ENCODE measurements around the gene POU2F1.
"Not testable (repeated sequence)": the region's sequence is repeated elsewhere in the genome, so short reads cannot be mapped to it uniquely, and the experiment has no call there.

The POU2F1 gene

DNA sequence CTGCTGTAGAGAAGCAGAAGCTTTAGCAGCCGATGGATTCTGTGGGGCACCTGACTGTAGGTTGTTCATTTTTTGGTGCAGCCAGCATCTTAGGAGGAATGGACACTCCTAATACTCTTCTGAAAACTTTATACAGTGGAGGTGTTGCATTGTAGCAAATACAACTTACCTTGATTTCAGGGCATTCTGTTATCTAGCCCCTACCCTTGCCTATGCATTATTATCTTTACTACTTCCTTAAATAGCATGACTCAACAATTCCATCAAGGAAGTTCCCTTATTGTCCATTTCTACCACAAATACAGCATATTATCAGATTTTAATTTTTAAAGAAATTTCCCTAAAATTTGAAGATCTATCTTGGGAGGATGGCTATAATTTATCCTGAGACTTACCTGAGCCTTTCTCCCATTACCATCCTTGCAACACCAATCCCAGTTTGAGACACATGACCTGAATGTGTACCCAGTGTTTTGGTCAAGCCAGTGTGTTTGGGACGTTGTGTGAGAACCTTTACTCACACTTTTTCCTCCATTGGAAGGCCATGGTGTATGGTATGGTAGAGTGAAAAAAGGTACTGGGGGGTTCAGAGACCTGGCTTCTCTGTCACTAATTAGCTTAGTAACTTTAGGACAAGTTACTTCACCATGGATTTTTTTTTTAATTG is 9.2 kb downstream of the POU2F1 start:
- H3K27ac ChIP-seq = no peak overlapping the region
- H3K4me2 ChIP-seq = no peak overlapping the region
- no peaks in the 10 kb centered on the region for H3K36me3 ChIP-seq
- H3K4me1 ChIP-seq = peaks cover 19% of the 10 kb centered on the region
- H4K20me1 ChIP-seq = peaks cover 32% of the 10 kb centered on the region; the same call in 1 of the 2 replicates
- H3K9ac ChIP-seq = no peak overlapping the region
- H3K9me3 ChIP-seq = no peaks in the 10 kb centered on the region
- no peak overlapping the region for H3K4me3 ChIP-seq
- TF ChIP-seq Cebpa-rat (IDR thresholded peaks at IDR 0.05) = no peak
- H3K27me3 ChIP-seq = no peaks in the 10 kb centered on the region

DNA sequence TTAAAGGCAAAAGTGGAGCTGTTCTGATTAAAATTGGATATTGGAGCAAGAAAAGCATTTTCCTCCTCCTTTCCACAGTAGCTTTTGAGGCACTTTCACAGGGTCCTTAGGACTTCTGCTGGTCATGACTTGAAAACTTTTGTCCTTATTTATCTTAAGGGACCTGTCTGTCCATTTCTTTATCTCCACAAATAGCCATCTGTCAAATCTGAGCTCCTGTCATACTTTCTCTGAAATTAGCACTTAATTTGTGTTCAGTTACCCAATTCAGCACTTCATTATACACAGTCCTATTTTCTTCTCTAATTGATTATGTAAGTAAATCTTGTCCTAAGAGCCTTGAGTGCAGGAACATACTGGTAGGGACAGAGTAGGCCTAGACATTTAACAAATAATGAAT is 9.8 kb downstream of the POU2F1 start:
- Histone ChIP-seq H3K4me2 (no peak overlapping the region), H3K4me1 (peaks cover 25% of the 10 kb centered on the region), H3K9ac (no peak overlapping the region), H3K36me3 (no peaks in the 10 kb centered on the region), H3K4me3 (no peak overlapping the region), H4K20me1 (peaks cover 31% of the 10 kb centered on the region; the same call in 1 of the 2 replicates), H3K27ac (no peak overlapping the region), H3K27me3 (no peaks in the 10 kb centered on the region), H3K9me3 (no peaks in the 10 kb centered on the region)
- TF ChIP-seq Cebpa-rat (IDR thresholded peaks at IDR 0.05) = no peak

DNA sequence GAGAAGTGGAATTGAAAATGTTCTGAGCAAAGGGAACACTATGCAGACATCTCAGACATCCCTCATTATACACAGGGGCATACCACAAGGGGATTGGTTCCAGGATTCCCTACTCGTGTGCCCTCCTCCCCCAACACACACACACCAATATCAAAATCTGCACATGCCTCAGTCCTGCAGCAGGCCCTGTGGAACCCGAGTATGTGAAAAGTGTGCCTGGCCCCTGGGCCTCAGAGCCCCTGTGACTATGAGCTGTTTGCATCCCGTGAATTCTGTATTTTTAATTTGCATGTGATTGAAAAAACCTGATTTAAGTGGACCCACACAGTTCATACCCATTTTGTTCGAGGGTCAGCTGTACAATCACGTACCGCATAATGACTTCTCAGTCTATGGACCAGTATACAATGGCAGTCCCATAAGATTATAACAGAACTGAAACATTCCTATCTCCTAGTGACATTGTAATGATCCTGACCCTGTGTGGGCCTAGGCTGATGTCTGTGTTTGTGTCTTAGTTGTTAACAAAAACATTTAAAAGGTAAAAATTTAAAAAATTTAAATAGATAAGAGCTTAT is 11.3 kb downstream of the POU2F1 start:
- Histone ChIP-seq H4K20me1 (peaks cover 36% of the 10 kb centered on the region; the same call in 1 of the 2 replicates), H3K4me2 (no peak overlapping the region), H3K27me3 (no peaks in the 10 kb centered on the region), H3K9ac (no peak overlapping the region), H3K4me3 (no peak overlapping the region), H3K4me1 (peaks cover 27% of the 10 kb centered on the region), H3K27ac (no peak overlapping the region), H3K36me3 (no peaks in the 10 kb centered on the region), H3K9me3 (no peaks in the 10 kb centered on the region)
- no peak for TF ChIP-seq Cebpa-rat (IDR thresholded peaks at IDR 0.05)

DNA sequence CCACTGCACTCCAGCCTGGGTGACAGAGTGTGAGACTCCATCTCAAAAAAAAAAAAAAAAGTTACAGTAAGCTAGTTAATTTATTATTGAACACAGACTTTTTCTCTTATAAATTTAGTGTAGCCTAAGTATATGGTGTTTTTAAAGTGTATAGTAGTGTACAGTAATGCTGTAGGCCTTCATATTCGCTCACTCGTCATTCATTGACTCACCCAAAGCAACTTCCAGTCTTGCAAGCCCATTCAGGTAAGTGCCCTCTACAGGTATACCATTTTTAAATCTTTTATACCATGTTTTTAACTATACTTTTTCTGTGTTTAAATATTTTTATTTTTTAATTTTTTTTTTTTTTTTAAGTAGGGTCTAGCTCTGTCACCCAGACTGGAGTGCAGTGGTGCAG is 12.1 kb downstream of the POU2F1 start:
- no peak for TF ChIP-seq Cebpa-rat (IDR thresholded peaks at IDR 0.05)
- Histone ChIP-seq H3K27me3 (no peaks in the 10 kb centered on the region), H3K27ac (no peak overlapping the region), H3K9ac (no peak overlapping the region), H3K9me3 (no peaks in the 10 kb centered on the region; the same call in 1 of the 2 replicates), H3K4me3 (no peak overlapping the region), H3K36me3 (no peaks in the 10 kb centered on the region), H3K4me1 (peaks cover 27% of the 10 kb centered on the region), H4K20me1 (peaks cover 36% of the 10 kb centered on the region; the same call in 1 of the 2 replicates), H3K4me2 (no peak overlapping the region)

DNA sequence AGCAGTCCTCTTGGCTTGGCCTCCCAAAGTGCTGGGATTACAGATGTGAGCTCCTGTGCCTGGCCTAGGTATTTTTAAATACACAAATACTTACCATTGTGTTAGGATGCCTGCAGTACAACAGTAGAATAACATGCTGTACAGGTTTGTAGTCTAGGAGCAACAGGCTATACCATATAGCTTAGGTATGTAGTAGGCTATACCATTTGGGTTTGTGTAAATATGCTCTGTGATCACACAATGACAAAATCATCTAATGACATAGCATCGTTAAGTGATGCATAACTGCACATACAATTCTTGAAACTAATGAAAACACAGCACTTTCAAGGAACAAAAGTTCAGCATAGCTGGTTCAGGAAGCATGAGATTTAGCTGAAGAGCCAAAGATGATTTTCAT is 12.7 kb downstream of the POU2F1 start:
- no peak overlapping the region for H3K4me3 ChIP-seq
- H3K27ac ChIP-seq = no peak overlapping the region
- H4K20me1 ChIP-seq = peaks cover 36% of the 10 kb centered on the region; the same call in 1 of the 2 replicates
- no peak overlapping the region for H3K9ac ChIP-seq
- no peaks in the 10 kb centered on the region for H3K27me3 ChIP-seq
- H3K4me1 ChIP-seq = peaks cover 27% of the 10 kb centered on the region
- H3K4me2 ChIP-seq = no peak overlapping the region
- H3K36me3 ChIP-seq = no peaks in the 10 kb centered on the region
- TF ChIP-seq Cebpa-rat (IDR thresholded peaks at IDR 0.05) = no peak
- H3K9me3 ChIP-seq = no peaks in the 10 kb centered on the region; the same call in 1 of the 2 replicates

DNA sequence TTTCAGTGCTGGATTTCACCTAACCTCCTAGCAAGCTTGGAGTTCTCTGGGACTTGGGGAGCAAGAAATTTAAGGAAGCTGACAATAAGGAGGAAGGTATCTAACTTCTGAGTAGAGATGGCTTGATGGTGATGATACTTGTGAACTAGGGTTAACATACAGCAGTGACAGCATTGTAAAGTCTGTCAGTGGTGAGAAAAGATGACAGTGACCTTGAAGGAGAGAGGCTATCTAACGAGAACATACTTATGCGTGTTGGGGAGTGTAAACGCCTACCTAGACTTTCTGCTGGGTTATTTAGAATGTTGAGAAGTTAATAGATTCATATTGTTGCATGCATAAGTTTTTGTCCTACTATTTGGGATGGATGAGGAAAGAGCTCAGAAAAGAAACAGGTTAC is 16.3 kb downstream of the POU2F1 start:
- Histone ChIP-seq H3K27me3 (no peaks in the 10 kb centered on the region), H3K4me3 (no peak overlapping the region), H4K20me1 (peaks cover 37% of the 10 kb centered on the region; the same call in 1 of the 2 replicates), H3K9ac (no peak overlapping the region), H3K36me3 (no peaks in the 10 kb centered on the region), H3K9me3 (no peaks in the 10 kb centered on the region; the same call in 1 of the 2 replicates), H3K4me1 (peaks cover 27% of the 10 kb centered on the region), H3K4me2 (no peak overlapping the region), H3K27ac (no peak overlapping the region)
- no peak for TF ChIP-seq Cebpa-rat (IDR thresholded peaks at IDR 0.05)

DNA sequence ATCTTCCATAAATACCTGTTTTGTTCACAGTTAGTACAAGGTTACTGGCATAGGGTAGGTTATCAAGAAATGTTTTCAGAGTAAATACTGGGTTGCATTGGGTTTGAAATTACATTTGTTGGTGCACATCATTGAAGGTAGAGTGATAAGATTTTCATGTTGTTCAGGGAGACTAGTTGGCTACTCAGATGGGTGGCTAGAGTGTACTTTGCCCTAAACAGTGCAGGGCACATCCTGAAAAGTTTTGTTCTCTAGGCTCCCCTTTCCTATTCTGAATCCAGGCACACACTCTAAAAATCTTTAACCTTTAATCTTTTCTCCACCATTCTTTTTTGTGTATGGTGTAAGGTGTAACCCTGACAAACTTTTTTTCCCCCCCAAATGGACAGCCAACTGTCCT is 18.0 kb downstream of the POU2F1 start:
- peaks cover 29% of the 10 kb centered on the region; the same call in 1 of the 2 replicates for H4K20me1 ChIP-seq
- peaks cover 4% of the 10 kb centered on the region; the same call in 1 of the 2 replicates for H3K9me3 ChIP-seq
- H3K36me3 ChIP-seq = peaks cover 4% of the 10 kb centered on the region
- H3K27me3 ChIP-seq = no peaks in the 10 kb centered on the region
- H3K4me1 ChIP-seq = peaks cover 20% of the 10 kb centered on the region
- no peak overlapping the region for H3K4me3 ChIP-seq
- no peak overlapping the region for H3K4me2 ChIP-seq
- TF ChIP-seq Cebpa-rat (IDR thresholded peaks at IDR 0.05) = no peak
- no peak overlapping the region for H3K27ac ChIP-seq
- no peak overlapping the region for H3K9ac ChIP-seq

DNA sequence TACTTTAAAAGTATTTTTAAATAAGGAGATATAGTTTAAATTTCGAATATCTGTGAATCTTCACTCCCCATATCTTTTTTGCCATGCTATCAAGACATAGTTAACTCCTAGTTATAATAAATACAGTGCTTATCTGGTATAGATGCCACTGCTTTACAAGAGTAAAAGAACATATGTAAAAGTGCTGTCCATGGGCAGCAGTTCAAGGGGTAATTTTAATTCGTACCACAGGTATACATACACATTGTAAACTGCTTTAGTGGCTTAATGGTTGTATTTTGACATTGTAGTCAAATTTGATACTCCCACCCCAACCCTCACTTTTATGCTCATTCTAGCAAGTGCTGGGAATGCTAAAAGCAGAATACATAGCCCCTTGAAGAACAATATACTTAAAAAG is 18.6 kb downstream of the POU2F1 start:
- no peak overlapping the region for H3K4me3 ChIP-seq
- H3K9me3 ChIP-seq = peaks cover 10% of the 10 kb centered on the region
- H4K20me1 ChIP-seq = peaks cover 23% of the 10 kb centered on the region; the same call in 1 of the 2 replicates
- no peak overlapping the region for H3K9ac ChIP-seq
- TF ChIP-seq Cebpa-rat (IDR thresholded peaks at IDR 0.05) = no peak
- H3K4me1 ChIP-seq = peaks cover 14% of the 10 kb centered on the region
- H3K4me2 ChIP-seq = no peak overlapping the region
- H3K36me3 ChIP-seq = peaks cover 10% of the 10 kb centered on the region
- no peak overlapping the region for H3K27ac ChIP-seq
- H3K27me3 ChIP-seq = no peaks in the 10 kb centered on the region

DNA sequence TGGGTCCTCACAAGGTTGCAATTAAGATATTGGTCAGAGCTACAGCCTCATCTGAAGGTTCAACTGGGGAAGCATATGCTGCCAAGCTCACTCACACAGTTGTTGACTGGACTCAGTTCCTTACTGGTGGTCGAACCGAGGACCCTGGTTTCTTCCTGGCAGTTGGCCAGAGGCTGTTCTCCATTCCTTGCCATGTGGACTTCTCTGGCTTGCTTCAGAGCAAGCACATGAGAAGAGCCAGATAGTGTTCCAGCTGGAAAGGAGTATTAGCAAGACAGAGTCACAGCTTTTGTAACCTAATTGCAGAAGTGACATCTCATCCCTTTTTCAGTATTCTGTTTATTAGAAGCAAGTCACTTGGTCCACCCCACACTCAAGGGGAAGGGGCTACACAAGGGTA is 23.6 kb downstream of the POU2F1 start:
- H3K27me3 ChIP-seq = no peaks in the 10 kb centered on the region
- H3K27ac ChIP-seq = no peak overlapping the region
- H3K4me1 ChIP-seq = peaks cover 7% of the 10 kb centered on the region; the same call in 1 of the 2 replicates
- peaks cover 15% of the 10 kb centered on the region; the same call in 1 of the 2 replicates for H4K20me1 ChIP-seq
- H3K4me2 ChIP-seq = no peak overlapping the region
- H3K9ac ChIP-seq = no peak overlapping the region
- peaks cover 10% of the 10 kb centered on the region for H3K36me3 ChIP-seq
- no peak for TF ChIP-seq Cebpa-rat (IDR thresholded peaks at IDR 0.05)
- H3K9me3 ChIP-seq = peaks cover 13% of the 10 kb centered on the region
- H3K4me3 ChIP-seq = no peak overlapping the region

DNA sequence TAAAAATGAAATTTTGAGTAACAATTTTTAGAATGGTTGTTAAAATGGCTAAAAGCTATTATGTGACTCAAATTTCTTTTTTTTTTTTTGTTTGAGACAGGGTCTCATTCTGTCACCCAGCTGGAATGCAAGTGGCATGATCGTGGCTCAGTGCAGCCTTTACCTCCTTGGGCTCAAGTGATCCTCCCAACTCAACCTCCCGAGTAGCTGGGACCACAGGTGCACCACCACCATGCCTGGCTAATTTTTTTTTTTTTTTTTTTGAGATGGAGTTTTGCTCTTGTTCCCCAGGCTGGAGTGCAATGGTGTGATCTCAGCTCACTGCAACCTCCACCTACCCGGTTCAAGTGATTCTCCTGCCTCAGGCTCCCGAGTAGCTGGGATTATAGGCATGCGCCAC is 24.5 kb downstream of the POU2F1 start:
- H3K9me3 ChIP-seq = peaks cover 13% of the 10 kb centered on the region
- not testable (repeated sequence) for H3K27ac ChIP-seq, H3K4me1 ChIP-seq, H3K4me2 ChIP-seq, H3K9ac ChIP-seq, H3K4me3 ChIP-seq, H3K27me3 ChIP-seq
- H3K36me3 ChIP-seq = peaks cover 10% of the 10 kb centered on the region
- H4K20me1 ChIP-seq = peaks cover 15% of the 10 kb centered on the region; the same call in 1 of the 2 replicates
